ENCODE measurements around the gene LTA4H.

DNA sequence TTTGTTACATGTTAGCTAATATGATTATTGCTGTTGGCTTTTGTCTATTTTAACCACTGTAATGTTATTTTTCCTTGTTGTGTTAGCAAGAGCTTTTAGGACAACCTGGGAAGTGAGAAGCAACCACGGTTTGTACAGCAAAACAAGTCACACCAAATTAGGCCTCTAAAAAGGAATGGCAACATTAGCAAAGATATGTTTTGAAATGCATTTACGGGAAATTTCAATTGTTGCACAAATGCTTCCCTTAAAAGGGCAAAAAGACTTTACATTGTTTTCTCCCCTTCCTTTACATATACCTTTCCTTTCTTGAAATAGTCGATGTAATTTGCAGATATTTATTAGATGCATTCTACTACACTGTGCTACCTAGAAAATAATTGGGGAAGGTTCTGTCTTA is 4.1 kb upstream of the LTA4H start:
- TF ChIP-seq, protein P1, sequence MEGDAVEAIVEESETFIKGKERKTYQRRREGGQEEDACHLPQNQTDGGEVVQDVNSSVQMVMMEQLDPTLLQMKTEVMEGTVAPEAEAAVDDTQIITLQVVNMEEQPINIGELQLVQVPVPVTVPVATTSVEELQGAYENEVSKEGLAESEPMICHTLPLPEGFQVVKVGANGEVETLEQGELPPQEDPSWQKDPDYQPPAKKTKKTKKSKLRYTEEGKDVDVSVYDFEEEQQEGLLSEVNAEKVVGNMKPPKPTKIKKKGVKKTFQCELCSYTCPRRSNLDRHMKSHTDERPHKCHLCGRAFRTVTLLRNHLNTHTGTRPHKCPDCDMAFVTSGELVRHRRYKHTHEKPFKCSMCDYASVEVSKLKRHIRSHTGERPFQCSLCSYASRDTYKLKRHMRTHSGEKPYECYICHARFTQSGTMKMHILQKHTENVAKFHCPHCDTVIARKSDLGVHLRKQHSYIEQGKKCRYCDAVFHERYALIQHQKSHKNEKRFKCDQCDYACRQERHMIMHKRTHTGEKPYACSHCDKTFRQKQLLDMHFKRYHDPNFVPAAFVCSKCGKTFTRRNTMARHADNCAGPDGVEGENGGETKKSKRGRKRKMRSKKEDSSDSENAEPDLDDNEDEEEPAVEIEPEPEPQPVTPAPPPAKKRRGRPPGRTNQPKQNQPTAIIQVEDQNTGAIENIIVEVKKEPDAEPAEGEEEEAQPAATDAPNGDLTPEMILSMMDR (conservative IDR thresholded peaks at IDR 0.05), result no peak
- TF ChIP-seq EZH2 (IDR thresholded peaks at IDR 0.05; ENCODE audit: low read depth), result no peak

Measured in PC-9 (cell line).